Measurements from ENCODE around the gene CDH24.
A peak's percentile ranks its signal among the peaks of the same experiment; 100 is the strongest.

Gene CDH24

GRCh38 chr14:23069413-23069806 lies 12.1 kb upstream of the CDH24 start:
- Histone ChIP-seq H3K4me2 (ENCODE audit: low read depth, low read length) (no peak overlapping the region), H3K9me2 (replicated peaks; ENCODE audit: insufficient read depth, low read length) (no peaks in the 10 kb centered on the region), H3K79me2 (ENCODE audit: low read length) (peaks cover 26% of the 10 kb centered on the region), H3K4me1 (ENCODE audit: low read length) (peaks cover 7% of the 10 kb centered on the region; the same call in 1 of the 2 replicates), H3F3A (ENCODE audit: insufficient read depth, low read length) (no peaks in the 10 kb centered on the region), H3K27me3 (replicated peaks; ENCODE audit: insufficient read depth, low read length) (no peaks in the 10 kb centered on the region), H4K20me1 (ENCODE audit: insufficient read depth, low read length) (no peaks in the 10 kb centered on the region), H3K9me3 (replicated peaks; ENCODE audit: insufficient read depth, low read length) (no peaks in the 10 kb centered on the region), H3K27ac (ENCODE audit: low read length) (no peak overlapping the region), H3K9ac (ENCODE audit: low read length) (no peak overlapping the region), H3K4me3 (ENCODE audit: low read length) (no peak overlapping the region), H3K36me3 (replicated peaks; ENCODE audit: insufficient read depth, low read length) (no peaks in the 10 kb centered on the region), H2AFZ (ENCODE audit: low read length) (no peak overlapping the region)
- no peak for DNase-seq
- TF ChIP-seq EZH2 (optimal IDR thresholded peaks at IDR 0.05; ENCODE audit: low read depth, low read length) (no peak), CTCF (IDR thresholded peaks at IDR 0.05; ENCODE audit: low read length) (no peak), EZH2phosphoT487 (IDR thresholded peaks at IDR 0.05; ENCODE audit: low read length) (no peak)

- Histone ChIP-seq H3K9me2 (replicated peaks; ENCODE audit: insufficient read depth, low read length) (no peaks in the 10 kb centered on the region), H3K9ac (ENCODE audit: low read length) (no peak overlapping the region), H3K9me3 (replicated peaks; ENCODE audit: insufficient read depth, low read length) (no peaks in the 10 kb centered on the region), H3K36me3 (replicated peaks; ENCODE audit: insufficient read depth, low read length) (no peaks in the 10 kb centered on the region), H3K27me3 (replicated peaks; ENCODE audit: insufficient read depth, low read length) (no peaks in the 10 kb centered on the region), H2AFZ (ENCODE audit: low read length) (no peak overlapping the region), H3K27ac (ENCODE audit: low read length) (no peak overlapping the region), H3K4me2 (ENCODE audit: low read depth, low read length) (no peak overlapping the region), H3F3A (ENCODE audit: insufficient read depth, low read length) (no peaks in the 10 kb centered on the region), H3K4me1 (ENCODE audit: low read length) (peaks cover 7% of the 10 kb centered on the region; the same call in 1 of the 2 replicates), H3K4me3 (ENCODE audit: low read length) (no peak overlapping the region), H3K79me2 (ENCODE audit: low read length) (peaks cover 26% of the 10 kb centered on the region), H4K20me1 (ENCODE audit: insufficient read depth, low read length) (no peaks in the 10 kb centered on the region)
- TF ChIP-seq EZH2 (optimal IDR thresholded peaks at IDR 0.05; ENCODE audit: low read depth, low read length) (no peak), CTCF (IDR thresholded peaks at IDR 0.05; ENCODE audit: low read length) (peak; percentile 88)
- peak; percentile 72 for DNase-seq
These were observed 11.6 kb upstream of the CDH24 start for GRCh38 chr14:23068789-23069412.

- Histone ChIP-seq H3K79me2 (ENCODE audit: low read length) (peaks cover 26% of the 10 kb centered on the region), H3F3A (ENCODE audit: insufficient read depth, low read length) (no peaks in the 10 kb centered on the region), H2AFZ (ENCODE audit: low read length) (no peak overlapping the region), H3K9ac (ENCODE audit: low read length) (no peak overlapping the region), H3K4me3 (ENCODE audit: low read length) (no peak overlapping the region), H3K4me1 (ENCODE audit: low read length) (peaks cover 7% of the 10 kb centered on the region; the same call in 1 of the 2 replicates), H3K27ac (ENCODE audit: low read length) (no peak overlapping the region), H3K9me2 (replicated peaks; ENCODE audit: insufficient read depth, low read length) (no peaks in the 10 kb centered on the region), H3K9me3 (replicated peaks; ENCODE audit: insufficient read depth, low read length) (no peaks in the 10 kb centered on the region), H3K4me2 (ENCODE audit: low read depth, low read length) (no peak overlapping the region), H3K27me3 (replicated peaks; ENCODE audit: insufficient read depth, low read length) (no peaks in the 10 kb centered on the region), H4K20me1 (ENCODE audit: insufficient read depth, low read length) (no peaks in the 10 kb centered on the region), H3K36me3 (replicated peaks; ENCODE audit: insufficient read depth, low read length) (no peaks in the 10 kb centered on the region)
- no peak for DNase-seq
- TF ChIP-seq EZH2phosphoT487 (IDR thresholded peaks at IDR 0.05; ENCODE audit: low read length) (no peak), CTCF (IDR thresholded peaks at IDR 0.05; ENCODE audit: low read length) (no peak), EZH2 (optimal IDR thresholded peaks at IDR 0.05; ENCODE audit: low read depth, low read length) (no peak)
These were observed 10.8 kb upstream of the CDH24 start for GRCh38 chr14:23067847-23068788.
